ENCODE results near the gene PRELID2.
"Not testable (repeated sequence)": the region's sequence is repeated elsewhere in the genome, so short reads cannot be mapped to it uniquely, and the experiment has no call there.

The PRELID2 gene

GRCh38 chr5:145738227-145738626 is 96.9 kb downstream of the PRELID2 start:
- DNase-seq: no peak

GRCh38 chr5:145737578-145737977 is 97.6 kb downstream of the PRELID2 start:
- DNase-seq: no peak

GRCh38 chr5:145729956-145730355 is 105.2 kb downstream of the PRELID2 start:
- not testable (repeated sequence) for DNase-seq

- DNase-seq: no peak
These were observed 111.6 kb downstream of the PRELID2 start for GRCh38 chr5:145723516-145723915.

GRCh38 chr5:145718956-145719355 is 116.2 kb downstream of the PRELID2 start:
- DNase-seq: no peak

- DNase-seq: no peak
These were observed 119.7 kb downstream of the PRELID2 start for GRCh38 chr5:145715412-145715811.

GRCh38 chr5:145712245-145712644 is 122.9 kb downstream of the PRELID2 start:
- DNase-seq: no peak

- DNase-seq: no peak
These were observed 123.7 kb downstream of the PRELID2 start for GRCh38 chr5:145711417-145711816.

Data from COR-L47 (cell line).